Measurements from ENCODE around the gene GJB6. TPM values are rescaled to one million over a fixed set of nuclear protein-coding genes. Genes with fewer than 3 reads are reported as not detected.

Gene GJB6
- total RNA-seq, 1 donor from 2014 or later: 32.6 TPM

- TF ChIP-seq, protein P1, sequence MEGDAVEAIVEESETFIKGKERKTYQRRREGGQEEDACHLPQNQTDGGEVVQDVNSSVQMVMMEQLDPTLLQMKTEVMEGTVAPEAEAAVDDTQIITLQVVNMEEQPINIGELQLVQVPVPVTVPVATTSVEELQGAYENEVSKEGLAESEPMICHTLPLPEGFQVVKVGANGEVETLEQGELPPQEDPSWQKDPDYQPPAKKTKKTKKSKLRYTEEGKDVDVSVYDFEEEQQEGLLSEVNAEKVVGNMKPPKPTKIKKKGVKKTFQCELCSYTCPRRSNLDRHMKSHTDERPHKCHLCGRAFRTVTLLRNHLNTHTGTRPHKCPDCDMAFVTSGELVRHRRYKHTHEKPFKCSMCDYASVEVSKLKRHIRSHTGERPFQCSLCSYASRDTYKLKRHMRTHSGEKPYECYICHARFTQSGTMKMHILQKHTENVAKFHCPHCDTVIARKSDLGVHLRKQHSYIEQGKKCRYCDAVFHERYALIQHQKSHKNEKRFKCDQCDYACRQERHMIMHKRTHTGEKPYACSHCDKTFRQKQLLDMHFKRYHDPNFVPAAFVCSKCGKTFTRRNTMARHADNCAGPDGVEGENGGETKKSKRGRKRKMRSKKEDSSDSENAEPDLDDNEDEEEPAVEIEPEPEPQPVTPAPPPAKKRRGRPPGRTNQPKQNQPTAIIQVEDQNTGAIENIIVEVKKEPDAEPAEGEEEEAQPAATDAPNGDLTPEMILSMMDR (IDR thresholded peaks at IDR 0.05; ENCODE audit: insufficient read depth, low read length, severe bottlenecking): no peak
- Histone ChIP-seq H3K36me3 (ENCODE audit: control insufficient read depth, insufficient read depth, low read length) (peaks cover 3% of the 10 kb centered on the region), H3K27me3 (ENCODE audit: control insufficient read depth, insufficient read depth, low read length) (no peaks in the 10 kb centered on the region), H3K4me3 (ENCODE audit: low read depth, low read length) (peak overlapping the region; percentile 62)
- FAIRE-seq (no peak), DNase-seq (ENCODE audit: low read depth) (no peak)
Observed at GRCh38 chr13:20232556-20233277, 598 bp upstream of the GJB6 start.

DNA sequence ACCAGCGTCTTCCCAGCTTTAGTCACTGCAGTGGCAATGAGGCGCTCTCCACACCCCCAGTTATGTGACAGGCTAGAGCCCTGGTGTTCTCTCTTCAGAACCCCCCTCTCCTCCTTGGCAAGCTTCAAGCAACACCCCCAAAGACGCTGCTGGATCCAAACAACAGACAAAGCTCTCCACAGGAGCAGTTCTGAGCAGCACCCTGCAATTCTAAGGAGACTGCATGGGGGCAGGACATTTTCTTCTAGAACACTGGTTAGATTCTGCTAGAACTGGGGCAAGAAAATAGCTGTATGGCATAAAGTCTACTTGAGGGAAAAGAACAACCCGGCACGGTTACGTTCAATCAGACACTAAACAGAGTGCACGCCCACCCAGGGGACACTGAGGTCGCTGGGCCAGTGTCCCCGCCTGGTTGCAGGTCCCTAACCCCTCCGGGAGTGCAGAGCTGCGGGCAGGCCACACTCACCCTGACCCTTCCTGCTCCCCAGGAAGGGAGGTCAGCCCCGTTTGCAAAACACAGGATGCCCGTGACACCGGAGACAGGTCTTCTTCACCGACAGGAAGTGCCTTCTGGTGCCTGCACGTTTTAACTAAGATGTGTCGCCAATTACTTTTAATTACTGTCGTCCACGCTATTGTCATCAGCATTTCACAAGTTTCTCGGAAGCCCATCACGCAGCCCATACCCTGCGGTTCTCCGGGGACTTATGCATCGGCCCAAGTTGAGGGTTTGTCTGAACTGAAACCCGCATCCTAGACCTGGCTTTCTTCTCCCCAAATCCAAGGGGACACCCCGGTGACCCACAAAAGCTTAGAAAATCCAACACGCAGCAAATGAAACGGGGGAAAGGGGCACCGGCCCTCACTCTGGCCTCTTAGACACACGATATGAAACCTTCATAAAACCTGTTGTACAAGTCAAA lies 943 bp downstream of the GJB6 start:
- DNase-seq (ENCODE audit: low read depth): no peak
- no peaks in the 10 kb centered on the region for H3K27me3 ChIP-seq (ENCODE audit: control insufficient read depth, insufficient read depth, low read length)
- FAIRE-seq: no peak
- H3K36me3 ChIP-seq (ENCODE audit: control insufficient read depth, insufficient read depth, low read length): peaks cover 7% of the 10 kb centered on the region
- peak overlapping the region; percentile 62 for H3K4me3 ChIP-seq (ENCODE audit: low read depth, low read length)
- TF ChIP-seq, protein P1 (IDR thresholded peaks at IDR 0.05; ENCODE audit: insufficient read depth, low read length, severe bottlenecking): no peak

GRCh38 chr13:20227730-20228129 lies 4.4 kb downstream of the GJB6 start:
- DNase-seq (ENCODE audit: low read depth) (no peak), FAIRE-seq (no peak)
- Histone ChIP-seq H3K4me3 (ENCODE audit: low read depth, low read length) (no peak overlapping the region), H3K36me3 (ENCODE audit: control insufficient read depth, insufficient read depth, low read length) (peaks cover 14% of the 10 kb centered on the region), H3K27me3 (ENCODE audit: control insufficient read depth, insufficient read depth, low read length) (no peaks in the 10 kb centered on the region)
- TF ChIP-seq, protein P1 (IDR thresholded peaks at IDR 0.05; ENCODE audit: insufficient read depth, low read length, severe bottlenecking): no peak

GRCh38 chr13:20227288-20227687 lies 4.8 kb downstream of the GJB6 start:
- TF ChIP-seq, protein P1 (IDR thresholded peaks at IDR 0.05; ENCODE audit: insufficient read depth, low read length, severe bottlenecking): no peak
- no peaks in the 10 kb centered on the region for H3K27me3 ChIP-seq (ENCODE audit: control insufficient read depth, insufficient read depth, low read length)
- FAIRE-seq (no peak), DNase-seq (ENCODE audit: low read depth) (no peak)
- no peak overlapping the region for H3K4me3 ChIP-seq (ENCODE audit: low read depth, low read length)
- peaks cover 14% of the 10 kb centered on the region for H3K36me3 ChIP-seq (ENCODE audit: control insufficient read depth, insufficient read depth, low read length)

GRCh38 chr13:20222553-20222952 lies 9.6 kb downstream of the GJB6 start:
- H3K4me3 ChIP-seq (ENCODE audit: low read depth, low read length): no peak overlapping the region
- no peaks in the 10 kb centered on the region for H3K27me3 ChIP-seq (ENCODE audit: control insufficient read depth, insufficient read depth, low read length)
- TF ChIP-seq, protein P1 (IDR thresholded peaks at IDR 0.05; ENCODE audit: insufficient read depth, low read length, severe bottlenecking): no peak
- DNase-seq (ENCODE audit: low read depth) (no peak), FAIRE-seq (no peak)
- peaks cover 9% of the 10 kb centered on the region for H3K36me3 ChIP-seq (ENCODE audit: control insufficient read depth, insufficient read depth, low read length)

Measured in bronchial epithelial cell (primary cell).